Mesendoderm (in vitro differentiated cells): ENCODE measurements around the gene OPA1.

Source experiments
- DNase-seq: peaks from one replicate; pipeline ENCODE4 v3.0.0; 2013
- H2AK5ac ChIP-seq: 2 replicates; pipeline ENCODE4 v1.6.1; 2013; ENCODE audit warnings: low read length, inconsistent platforms
- H2BK120ac ChIP-seq: 2 replicates; pipeline ENCODE4 v1.6.1; 2013; ENCODE audit warnings: low read depth, mild to moderate bottlenecking, low read length, moderate library complexity, mixed read lengths
- H2BK15ac ChIP-seq: replicated peaks from 2 replicates; pipeline ENCODE4 v1.6.1; 2013; ENCODE audit warnings: low read depth, mild to moderate bottlenecking, moderate library complexity
- H2BK5ac ChIP-seq: 2 replicates; pipeline ENCODE4 v1.6.1; 2013; ENCODE audit warnings: low read length, inconsistent platforms
- H3K18ac ChIP-seq: 2 replicates; pipeline ENCODE4 v1.6.1; 2013; ENCODE audit warnings: mild to moderate bottlenecking, low read length, mixed read lengths
- H3K23ac ChIP-seq: one replicate; pipeline ENCODE4 v1.6.1; 2013; ENCODE audit warnings: low read length
- H3K27ac ChIP-seq: 2 replicates; pipeline ENCODE4 v1.5.1; 2013; ENCODE audit warnings: low read depth, mild to moderate bottlenecking, inconsistent platforms, low read length, moderate library complexity
- H3K27me3 ChIP-seq: 2 replicates; pipeline ENCODE4 v1.6.1; 2013; ENCODE audit warnings: low read length, control low read depth, mild to moderate bottlenecking, inconsistent platforms; ENCODE audit not compliant: insufficient read depth, poor library complexity
- H3K36me3 ChIP-seq: 2 replicates; pipeline ENCODE4 v1.6.1; 2013; ENCODE audit warnings: low read length, inconsistent platforms; ENCODE audit not compliant: control insufficient read depth, insufficient read depth
- H3K4ac ChIP-seq: one replicate; pipeline ENCODE4 v1.6.1; 2013; ENCODE audit warnings: low read depth, mild to moderate bottlenecking, low read length, moderate library complexity
- H3K4me1 ChIP-seq: 2 replicates; pipeline ENCODE4 v1.6.1; 2013; ENCODE audit warnings: low read depth, low read length, inconsistent platforms; ENCODE audit not compliant: control insufficient read depth
- H3K4me2 ChIP-seq: 2 replicates; pipeline ENCODE4 v1.6.1; 2013; ENCODE audit warnings: low read length
- H3K4me3 ChIP-seq: 2 replicates; pipeline ENCODE4 v1.5.1; 2013; ENCODE audit warnings: mild to moderate bottlenecking, low read length
- H3K56ac ChIP-seq: one replicate; pipeline ENCODE4 v1.6.1; 2013; ENCODE audit warnings: low read length
- H3K79me1 ChIP-seq: 2 replicates; pipeline ENCODE4 v1.6.1; 2013; ENCODE audit warnings: low read length, inconsistent platforms
- H3K79me2 ChIP-seq: 2 replicates; pipeline ENCODE4 v1.6.1; 2013; ENCODE audit warnings: mild to moderate bottlenecking, low read length; ENCODE audit not compliant: control insufficient read depth, insufficient read depth
- H3K9ac ChIP-seq: 2 replicates; pipeline ENCODE4 v1.6.1; 2013; ENCODE audit warnings: low read length, inconsistent platforms
- H4K5ac ChIP-seq: one replicate; pipeline ENCODE4 v1.6.1; 2013; ENCODE audit warnings: low read length
- H4K8ac ChIP-seq: one replicate; pipeline ENCODE4 v1.6.1; 2013; ENCODE audit warnings: low read depth, mild to moderate bottlenecking, control low read depth, low read length, moderate library complexity
- WGBS: extraction: QIAGEN DNeasy Blood & Tissue Kit; methylation state at CpG from one replicate; pipeline ENCODE4 v1.1.7; 2013; ENCODE audit warnings: low lambda C conversion rate, missing lambda C conversion rate; ENCODE audit not compliant: insufficient coverage; ENCODE audit errors: extremely low coverage; 5-methylcytosine and 5-hydroxymethylcytosine counted together

The OPA1 gene

GRCh38 chr3:193552923-193553322, 40.1 kb upstream of the OPA1 start:
- Histone ChIP-seq H3K79me1 (no peaks in the 10 kb centered on the region), H2BK15ac (no peak overlapping the region), H3K27me3 (no peaks in the 10 kb centered on the region), H3K27ac (no peak overlapping the region), H4K5ac (no peak overlapping the region), H3K4me2 (no peak overlapping the region), H4K8ac (no peak overlapping the region), H2AK5ac (no peak overlapping the region), H3K4me1 (no peaks in the 10 kb centered on the region), H3K23ac (no peak overlapping the region), H2BK5ac (no peak overlapping the region), H3K4ac (no peak overlapping the region), H3K56ac (no peak overlapping the region), H3K79me2 (no peaks in the 10 kb centered on the region), H3K4me3 (no peak overlapping the region), H2BK120ac (no peak overlapping the region), H3K18ac (no peak overlapping the region), H3K9ac (no peak overlapping the region), H3K36me3 (no peaks in the 10 kb centered on the region)
- DNase-seq = no peak
- no CpG with 5 or more reads among the region's 1 CpG for WGBS

- Histone ChIP-seq H3K23ac (no peak overlapping the region), H2BK120ac (no peak overlapping the region), H3K4ac (no peak overlapping the region), H3K4me1 (no peaks in the 10 kb centered on the region), H3K36me3 (no peaks in the 10 kb centered on the region), H2BK15ac (no peak overlapping the region), H3K18ac (no peak overlapping the region), H3K9ac (no peak overlapping the region), H3K79me2 (no peaks in the 10 kb centered on the region), H3K4me3 (no peak overlapping the region), H2BK5ac (no peak overlapping the region), H3K56ac (no peak overlapping the region), H4K5ac (no peak overlapping the region), H3K27me3 (no peaks in the 10 kb centered on the region), H2AK5ac (no peak overlapping the region), H3K27ac (no peak overlapping the region), H3K4me2 (no peak overlapping the region), H3K79me1 (no peaks in the 10 kb centered on the region), H4K8ac (no peak overlapping the region)
- no peak for DNase-seq
- WGBS = no CpG with 5 or more reads among the region's 1 CpG
Measured at GRCh38 chr3:193553586-193553985, 39.4 kb upstream of the OPA1 start.

GRCh38 chr3:193554811-193555210, 38.2 kb upstream of the OPA1 start, which contains the start of gene ATP13A4:
Gene ATP13A4, minus strand, starts transcription at chr3:193554895. Its CDS starts 96 bp downstream, at chr3:193554799.
- no peak within 1 kb of the TSS for H2AK5ac ChIP-seq
- WGBS = no CpG with 5 or more reads among the region's 9 CpGs
- H2BK5ac ChIP-seq = no peak within 1 kb of the TSS
- no peak within 1 kb of the TSS for H4K8ac ChIP-seq
- H3K18ac ChIP-seq = no peak within 1 kb of the TSS
- H4K5ac ChIP-seq = no peak within 1 kb of the TSS
- no peak within 1 kb of the TSS for H3K23ac ChIP-seq
- no peak within 1 kb of the TSS for H3K4me3 ChIP-seq
- no peaks in the 10 kb centered on the region for H3K27me3 ChIP-seq
- no peak within 1 kb of the TSS for H3K56ac ChIP-seq
- DNase-seq = peak; percentile 45
- H3K9ac ChIP-seq = no peak within 1 kb of the TSS
- no peaks in the 10 kb centered on the region for H3K4me1 ChIP-seq
- no peak within 1 kb of the TSS for H3K4me2 ChIP-seq
- no peak within 1 kb of the TSS for H2BK15ac ChIP-seq
- H3K4ac ChIP-seq = no peak within 1 kb of the TSS
- no peaks in the 10 kb centered on the region for H3K36me3 ChIP-seq
- H2BK120ac ChIP-seq = no peak within 1 kb of the TSS
- H3K79me2 ChIP-seq = no peaks in the 10 kb centered on the region
- no peaks in the 10 kb centered on the region for H3K79me1 ChIP-seq
- no peak within 1 kb of the TSS for H3K27ac ChIP-seq

- H3K79me2 ChIP-seq = no peaks in the 10 kb centered on the region
- no peaks in the 10 kb centered on the region for H3K4me1 ChIP-seq
- H3K56ac ChIP-seq = no peak overlapping the region
- H3K9ac ChIP-seq = no peak overlapping the region
- no peak overlapping the region for H3K4me2 ChIP-seq
- no peak overlapping the region for H3K23ac ChIP-seq
- H4K5ac ChIP-seq = no peak overlapping the region
- H3K4me3 ChIP-seq = no peak overlapping the region
- no peaks in the 10 kb centered on the region for H3K79me1 ChIP-seq
- H2BK5ac ChIP-seq = no peak overlapping the region
- no peak overlapping the region for H3K27ac ChIP-seq
- no CpG with 5 or more reads among the region's 2 CpGs for WGBS
- no peak overlapping the region for H2BK120ac ChIP-seq
- no peak overlapping the region for H4K8ac ChIP-seq
- no peak for DNase-seq
- no peak overlapping the region for H2AK5ac ChIP-seq
- H3K18ac ChIP-seq = no peak overlapping the region
- no peak overlapping the region for H2BK15ac ChIP-seq
- no peaks in the 10 kb centered on the region for H3K36me3 ChIP-seq
- H3K27me3 ChIP-seq = no peaks in the 10 kb centered on the region
- no peak overlapping the region for H3K4ac ChIP-seq
Measured at GRCh38 chr3:193556841-193557240, 36.2 kb upstream of the OPA1 start.

- Histone ChIP-seq H3K4me2 (no peak overlapping the region), H3K79me1 (no peaks in the 10 kb centered on the region), H3K4me1 (no peaks in the 10 kb centered on the region), H4K5ac (no peak overlapping the region), H3K56ac (no peak overlapping the region), H2BK120ac (no peak overlapping the region), H2AK5ac (no peak overlapping the region), H2BK15ac (no peak overlapping the region), H3K79me2 (no peaks in the 10 kb centered on the region), H2BK5ac (no peak overlapping the region), H3K27ac (no peak overlapping the region), H3K4me3 (no peak overlapping the region), H3K18ac (no peak overlapping the region), H3K27me3 (no peaks in the 10 kb centered on the region), H3K36me3 (no peaks in the 10 kb centered on the region), H3K9ac (no peak overlapping the region), H3K23ac (no peak overlapping the region), H4K8ac (no peak overlapping the region), H3K4ac (no peak overlapping the region)
- no peak for DNase-seq
Measured at GRCh38 chr3:193559100-193559499, 33.9 kb upstream of the OPA1 start.

- no peak overlapping the region for H3K4me3 ChIP-seq
- H2BK120ac ChIP-seq = no peak overlapping the region
- no peak overlapping the region for H3K18ac ChIP-seq
- no peak overlapping the region for H2AK5ac ChIP-seq
- no peak for DNase-seq
- no peaks in the 10 kb centered on the region for H3K79me1 ChIP-seq
- no peaks in the 10 kb centered on the region for H3K4me1 ChIP-seq
- no peak overlapping the region for H3K4ac ChIP-seq
- no peaks in the 10 kb centered on the region for H3K27me3 ChIP-seq
- H3K9ac ChIP-seq = no peak overlapping the region
- H3K4me2 ChIP-seq = no peak overlapping the region
- no CpG with 5 or more reads among the region's 4 CpGs for whole genome bisulfite sequencing
- H3K79me2 ChIP-seq = no peaks in the 10 kb centered on the region
- H3K23ac ChIP-seq = no peak overlapping the region
- no peak overlapping the region for H4K5ac ChIP-seq
- H2BK5ac ChIP-seq = no peak overlapping the region
- H4K8ac ChIP-seq = no peak overlapping the region
- H3K27ac ChIP-seq = no peak overlapping the region
- H3K36me3 ChIP-seq = no peaks in the 10 kb centered on the region
- H2BK15ac ChIP-seq = no peak overlapping the region
- no peak overlapping the region for H3K56ac ChIP-seq
Measured at GRCh38 chr3:193560091-193560490, 32.9 kb upstream of the OPA1 start.
